ENCODE measurements around the gene RASL11A. TPM values are rescaled to one million over a fixed set of nuclear protein-coding genes. Genes with fewer than 3 reads are reported as not detected.
A peak's percentile ranks its signal among the peaks of the same experiment; 100 is the strongest.

The RASL11A gene
- total RNA-seq, 1 donor from 2014 or later, result 1.8 TPM

DNA sequence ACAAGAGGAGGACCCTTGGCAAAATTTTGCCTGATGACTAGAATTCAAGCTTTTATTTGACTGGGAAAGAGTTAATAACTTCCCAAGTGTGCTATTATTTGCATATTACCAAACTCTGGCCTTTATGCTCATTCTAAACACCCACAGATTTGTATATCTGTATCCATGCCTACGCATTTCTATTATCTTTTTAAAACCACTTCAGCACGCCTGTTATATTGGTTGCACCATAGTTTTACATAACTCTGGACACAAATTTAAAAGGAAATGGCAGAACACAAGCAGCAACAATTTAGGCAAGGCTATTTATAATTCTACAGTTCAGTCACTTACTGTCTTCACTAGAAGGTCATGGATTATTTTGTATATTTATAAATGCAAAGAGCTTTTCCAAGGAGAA is 3.7 kb upstream of the RASL11A start:
- TF ChIP-seq, protein P1, sequence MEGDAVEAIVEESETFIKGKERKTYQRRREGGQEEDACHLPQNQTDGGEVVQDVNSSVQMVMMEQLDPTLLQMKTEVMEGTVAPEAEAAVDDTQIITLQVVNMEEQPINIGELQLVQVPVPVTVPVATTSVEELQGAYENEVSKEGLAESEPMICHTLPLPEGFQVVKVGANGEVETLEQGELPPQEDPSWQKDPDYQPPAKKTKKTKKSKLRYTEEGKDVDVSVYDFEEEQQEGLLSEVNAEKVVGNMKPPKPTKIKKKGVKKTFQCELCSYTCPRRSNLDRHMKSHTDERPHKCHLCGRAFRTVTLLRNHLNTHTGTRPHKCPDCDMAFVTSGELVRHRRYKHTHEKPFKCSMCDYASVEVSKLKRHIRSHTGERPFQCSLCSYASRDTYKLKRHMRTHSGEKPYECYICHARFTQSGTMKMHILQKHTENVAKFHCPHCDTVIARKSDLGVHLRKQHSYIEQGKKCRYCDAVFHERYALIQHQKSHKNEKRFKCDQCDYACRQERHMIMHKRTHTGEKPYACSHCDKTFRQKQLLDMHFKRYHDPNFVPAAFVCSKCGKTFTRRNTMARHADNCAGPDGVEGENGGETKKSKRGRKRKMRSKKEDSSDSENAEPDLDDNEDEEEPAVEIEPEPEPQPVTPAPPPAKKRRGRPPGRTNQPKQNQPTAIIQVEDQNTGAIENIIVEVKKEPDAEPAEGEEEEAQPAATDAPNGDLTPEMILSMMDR (conservative IDR thresholded peaks at IDR 0.05; ENCODE audit: low read depth, low read length), result no peak
- no peak overlapping the region for H3K4me3 ChIP-seq (ENCODE audit: low read depth, low read length)
- no peak for DNase-seq (ENCODE audit: low read depth)

DNA sequence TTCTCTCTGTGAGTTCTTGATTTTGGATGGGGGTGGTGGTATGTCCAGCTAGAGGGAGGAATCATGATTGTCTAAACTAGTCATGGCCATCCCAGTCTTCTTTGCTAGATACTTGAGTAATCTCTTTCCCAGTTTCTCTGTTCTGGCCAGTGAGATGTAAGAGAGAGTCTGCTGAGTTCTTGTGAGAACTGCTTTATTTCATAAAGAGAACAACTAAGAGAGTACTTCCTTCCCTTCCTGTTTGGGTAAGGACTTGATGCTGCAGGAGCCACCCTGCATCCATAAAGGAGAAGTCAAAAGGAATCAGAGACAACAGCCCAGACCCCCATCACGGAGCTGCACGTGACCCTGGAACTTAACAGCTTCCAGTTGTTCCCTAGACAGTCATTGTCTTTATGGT is 3.0 kb upstream of the RASL11A start:
- DNase-seq (ENCODE audit: low read depth), result no peak
- no peak overlapping the region for H3K4me3 ChIP-seq (ENCODE audit: low read depth, low read length)
- TF ChIP-seq, protein P1 (conservative IDR thresholded peaks at IDR 0.05; ENCODE audit: low read depth, low read length), result no peak

DNA sequence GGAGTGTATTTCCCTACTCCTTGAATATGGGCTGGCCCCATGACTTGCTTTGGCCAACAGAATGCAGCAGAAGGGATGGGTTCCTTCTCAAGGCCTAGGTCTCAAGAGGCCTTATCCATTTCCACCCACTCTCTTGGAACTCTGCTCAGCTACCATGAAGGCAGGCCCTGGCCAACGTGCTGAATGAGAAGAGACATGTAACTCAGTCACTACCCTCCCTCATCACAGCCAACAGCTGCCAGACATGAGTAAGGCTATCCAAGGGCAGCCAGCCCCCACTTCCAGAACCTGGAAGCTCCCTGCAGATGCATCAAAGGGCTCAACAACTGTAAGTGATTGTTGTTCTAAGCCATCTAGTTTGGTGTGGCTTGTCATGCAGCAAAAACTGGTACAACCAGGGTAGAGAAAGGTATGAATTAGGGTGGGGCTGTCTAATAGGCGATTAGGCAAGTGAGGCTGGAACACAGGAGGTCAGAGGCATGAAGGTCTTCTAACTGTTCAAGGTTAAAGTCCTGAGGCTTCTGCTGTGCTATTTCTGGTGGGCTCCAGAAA is 1.4 kb upstream of the RASL11A start:
- DNase-seq (ENCODE audit: low read depth), result no peak
- TF ChIP-seq, protein P1 (conservative IDR thresholded peaks at IDR 0.05; ENCODE audit: low read depth, low read length), result no peak
- H3K4me3 ChIP-seq (ENCODE audit: low read depth, low read length), result no peak overlapping the region

DNA sequence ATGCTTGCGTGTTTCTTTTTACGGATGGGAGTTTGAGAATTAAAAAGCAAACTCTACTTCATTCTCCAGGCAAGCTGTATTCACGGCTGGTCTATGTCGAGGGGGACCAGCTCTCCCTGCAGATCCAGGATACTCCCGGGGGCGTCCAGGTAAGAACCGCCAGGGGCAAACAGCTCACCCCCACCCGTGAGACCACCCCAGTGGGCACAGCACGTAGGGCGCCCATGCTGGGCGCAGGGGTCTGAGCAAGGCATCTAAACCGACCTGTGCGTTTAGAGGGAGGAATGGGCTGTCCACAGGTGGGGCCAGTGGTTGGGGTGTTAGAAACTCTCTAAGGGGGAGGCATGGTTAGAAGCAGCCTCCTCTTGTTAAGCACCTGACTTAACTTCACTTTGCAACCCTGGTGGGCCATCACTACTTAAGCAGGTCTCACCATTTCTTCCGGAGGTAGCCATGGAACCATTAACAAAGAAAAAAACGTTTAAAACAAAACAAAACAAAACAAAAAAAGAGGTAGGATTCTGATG is 1.0 kb downstream of the RASL11A start:
- no peak for DNase-seq (ENCODE audit: low read depth)
- peak overlapping the region; percentile 85 for H3K4me3 ChIP-seq (ENCODE audit: low read depth, low read length)
- TF ChIP-seq, protein P1 (conservative IDR thresholded peaks at IDR 0.05; ENCODE audit: low read depth, low read length), result no peak

DNA sequence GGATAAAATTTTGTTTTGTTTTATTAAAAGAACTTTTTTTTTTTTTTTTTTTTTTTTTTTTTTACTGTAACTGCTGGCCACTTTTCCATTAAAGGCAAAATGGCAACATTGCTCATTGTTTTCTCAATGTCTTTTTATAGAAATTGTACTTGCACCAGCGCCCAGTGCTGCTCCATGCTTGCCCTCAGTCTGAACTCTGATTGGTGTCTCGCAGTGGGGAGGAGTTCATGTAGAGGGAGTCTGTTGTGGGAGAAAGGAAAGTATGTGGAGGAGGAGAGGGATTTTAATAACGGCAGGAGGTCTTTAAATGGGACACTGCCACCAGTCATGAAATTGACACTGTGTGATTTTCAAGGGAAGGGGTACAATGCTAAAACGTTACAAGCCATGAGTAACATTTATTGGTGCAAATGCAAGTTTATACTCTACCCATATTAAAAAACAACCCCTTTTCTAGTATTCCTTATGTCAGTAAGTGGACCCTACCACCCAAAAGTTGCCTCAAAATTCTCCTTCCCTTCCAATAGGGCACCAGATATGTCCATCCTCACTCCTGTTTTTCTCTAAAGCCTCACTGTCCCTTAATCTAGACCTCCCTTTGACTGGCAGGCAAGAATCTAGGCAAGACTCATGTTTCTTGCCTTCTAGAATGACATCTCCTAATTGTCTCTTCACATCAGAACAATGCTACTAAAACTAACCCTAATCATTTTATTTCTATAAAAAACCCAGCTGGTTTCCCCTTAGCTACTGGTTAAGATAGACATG is 3.2 kb downstream of the RASL11A start:
- TF ChIP-seq, protein P1 (conservative IDR thresholded peaks at IDR 0.05; ENCODE audit: low read depth, low read length), result no peak
- no peak overlapping the region for H3K4me3 ChIP-seq (ENCODE audit: low read depth, low read length)
- no peak for DNase-seq (ENCODE audit: low read depth)

DNA sequence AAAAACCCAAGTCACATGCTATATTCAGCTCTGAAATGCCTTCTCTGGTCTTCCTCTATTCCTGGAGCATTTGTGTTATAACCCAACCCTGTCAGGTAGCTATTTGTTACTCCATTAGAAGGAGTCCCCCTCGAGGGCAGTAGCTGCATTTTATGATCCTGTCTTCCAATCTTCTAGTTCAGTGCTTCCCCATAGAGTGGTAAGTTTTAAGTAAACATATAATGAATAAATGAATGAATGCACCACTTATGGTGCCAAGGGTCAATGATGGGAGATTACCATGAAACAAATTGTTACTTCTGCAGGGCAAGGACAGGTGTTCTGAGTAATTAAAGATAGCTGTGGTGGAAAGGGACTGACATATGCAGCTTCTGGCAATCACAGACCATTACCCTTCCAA is 4.0 kb downstream of the RASL11A start:
- TF ChIP-seq, protein P1 (conservative IDR thresholded peaks at IDR 0.05; ENCODE audit: low read depth, low read length), result no peak
- DNase-seq (ENCODE audit: low read depth), result no peak
- no peak overlapping the region for H3K4me3 ChIP-seq (ENCODE audit: low read depth, low read length)

Data from epithelial cell of proximal tubule (primary cell).